UCSD-AML1 (cell line): ENCODE measurements around the gene PCYOX1L.
A peak's percentile ranks its signal among the peaks of the same experiment; 100 is the strongest.

ENCODE experiments used
- DNase-seq: peaks from one replicate; lab custom pipeline; 2025; ENCODE audit not compliant: unreplicated experiment; lab: John Stamatoyannopoulos, UW

Gene PCYOX1L

GRCh38 chr5:149333711-149334443 is 24.0 kb upstream of the PCYOX1L start:
- DNase-seq: no peak

- no peak for DNase-seq
These were observed 20.1 kb upstream of the PCYOX1L start for GRCh38 chr5:149337736-149338135.

GRCh38 chr5:149338364-149338763 is 19.5 kb upstream of the PCYOX1L start:
- DNase-seq: no peak

- no peak for DNase-seq
These were observed 16.9 kb upstream of the PCYOX1L start for GRCh38 chr5:149340920-149341319.

GRCh38 chr5:149341876-149342275 is 16.0 kb upstream of the PCYOX1L start:
- no peak for DNase-seq

- DNase-seq: no peak
These were observed 13.7 kb upstream of the PCYOX1L start for GRCh38 chr5:149344151-149344550.

- DNase-seq: peak; percentile 95
These were observed 12.5 kb upstream of the PCYOX1L start, which contains the start of gene GRPEL2 for GRCh38 chr5:149345147-149345891. TSS of gene GRPEL2 (plus strand) at chr5:149345499. CDS start at chr5:149345540, 41 bp downstream.

- DNase-seq: no peak
These were observed 12.0 kb upstream of the PCYOX1L start for GRCh38 chr5:149345892-149346222.

GRCh38 chr5:149348518-149348917 is 9.3 kb upstream of the PCYOX1L start:
- no peak for DNase-seq

- DNase-seq: no peak
These were observed 8.5 kb upstream of the PCYOX1L start for GRCh38 chr5:149349382-149349781.

- DNase-seq: no peak
These were observed 5.7 kb upstream of the PCYOX1L start for GRCh38 chr5:149352169-149352568.

GRCh38 chr5:149353911-149354310 is 3.9 kb upstream of the PCYOX1L start:
- no peak for DNase-seq

GRCh38 chr5:149355688-149356087 is 2.2 kb upstream of the PCYOX1L start:
- no peak for DNase-seq

GRCh38 chr5:149356391-149356790 is 1.5 kb upstream of the PCYOX1L start:
- DNase-seq: no peak

GRCh38 chr5:149358294-149358651 is 427 bp downstream of the PCYOX1L start:
- DNase-seq: peak; percentile 52

GRCh38 chr5:149358868-149359495 is 1.1 kb downstream of the PCYOX1L start:
- no peak for DNase-seq

- DNase-seq: no peak
These were observed 2.4 kb downstream of the PCYOX1L start for GRCh38 chr5:149360272-149360671.

- no peak for DNase-seq
These were observed 4.7 kb downstream of the PCYOX1L start for GRCh38 chr5:149362541-149362940.

- DNase-seq: no peak
These were observed 5.5 kb downstream of the PCYOX1L start for GRCh38 chr5:149363358-149363757.

- peak; percentile 59 for DNase-seq
These were observed 6.1 kb downstream of the PCYOX1L start for GRCh38 chr5:149363936-149364335.

GRCh38 chr5:149364719-149365118 is 6.9 kb downstream of the PCYOX1L start:
- no peak for DNase-seq

GRCh38 chr5:149365418-149365817 is 7.6 kb downstream of the PCYOX1L start:
- no peak for DNase-seq
